ES-I3 (cell line): ENCODE data around the gene TM4SF20.

Source experiments
- H3K36me3 ChIP-seq: 2 replicates; pipeline ENCODE4 v1.6.1; 2013; ENCODE audit warnings: mild to moderate bottlenecking, low read length, control low read depth, moderate library complexity; ENCODE audit not compliant: insufficient read depth
- H3K4me1 ChIP-seq: 2 replicates; pipeline ENCODE4 v1.6.1; 2013; ENCODE audit warnings: mild to moderate bottlenecking, control low read depth, low read length; ENCODE audit not compliant: insufficient read depth
- H3K9ac ChIP-seq: 2 replicates; pipeline ENCODE4 v1.6.1; 2013; ENCODE audit warnings: low read depth, mild to moderate bottlenecking, low read length, moderate library complexity
- H3K9me3 ChIP-seq: 2 replicates; pipeline ENCODE4 v1.6.1; 2013; ENCODE audit warnings: mild to moderate bottlenecking, low read length, moderate library complexity; ENCODE audit not compliant: control insufficient read depth, insufficient read depth

The TM4SF20 gene

GRCh38 chr2:227406177-227407031 is 27.3 kb upstream of the TM4SF20 start:
- Histone ChIP-seq H3K9me3 (no peaks in the 10 kb centered on the region), H3K36me3 (no peaks in the 10 kb centered on the region), H3K4me1 (peaks cover 6% of the 10 kb centered on the region; the same call in 1 of the 2 replicates), H3K9ac (no peak overlapping the region)

DNA sequence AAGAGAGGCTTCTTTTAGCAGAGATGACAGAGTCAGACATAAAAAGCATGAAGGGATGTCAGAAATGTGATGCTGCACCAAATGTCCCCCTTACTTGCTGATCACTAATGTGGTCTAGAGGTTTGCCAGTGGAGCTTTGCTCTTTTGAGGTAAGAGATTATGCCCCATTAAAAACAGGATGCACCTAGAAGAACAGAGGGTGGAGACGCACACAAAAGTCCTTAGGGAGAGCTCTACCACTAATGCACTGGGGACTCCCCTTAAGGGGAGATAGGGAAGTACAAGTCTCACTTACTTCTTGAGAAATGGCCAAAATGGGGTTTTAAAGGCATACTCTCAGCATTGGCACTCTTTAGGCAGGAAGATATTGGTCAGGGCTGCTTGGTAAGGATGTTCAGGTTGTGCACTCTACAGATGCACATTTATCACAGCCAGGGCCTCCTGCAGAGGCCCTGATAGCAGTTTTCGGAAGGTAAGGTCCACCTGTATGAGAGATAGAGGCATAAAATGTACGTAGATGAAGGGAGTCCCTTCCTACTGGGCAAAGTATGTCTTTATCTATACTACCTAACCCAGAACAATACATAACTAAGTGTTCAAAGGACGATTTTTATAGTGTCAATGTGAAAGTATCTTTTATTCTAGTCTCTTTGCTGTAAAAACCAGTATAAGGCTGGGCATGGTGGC is 25.6 kb upstream of the TM4SF20 start:
- H3K36me3 ChIP-seq = no peaks in the 10 kb centered on the region
- no peak overlapping the region for H3K9ac ChIP-seq
- no peaks in the 10 kb centered on the region for H3K9me3 ChIP-seq
- H3K4me1 ChIP-seq = peaks cover 6% of the 10 kb centered on the region; the same call in 1 of the 2 replicates

DNA sequence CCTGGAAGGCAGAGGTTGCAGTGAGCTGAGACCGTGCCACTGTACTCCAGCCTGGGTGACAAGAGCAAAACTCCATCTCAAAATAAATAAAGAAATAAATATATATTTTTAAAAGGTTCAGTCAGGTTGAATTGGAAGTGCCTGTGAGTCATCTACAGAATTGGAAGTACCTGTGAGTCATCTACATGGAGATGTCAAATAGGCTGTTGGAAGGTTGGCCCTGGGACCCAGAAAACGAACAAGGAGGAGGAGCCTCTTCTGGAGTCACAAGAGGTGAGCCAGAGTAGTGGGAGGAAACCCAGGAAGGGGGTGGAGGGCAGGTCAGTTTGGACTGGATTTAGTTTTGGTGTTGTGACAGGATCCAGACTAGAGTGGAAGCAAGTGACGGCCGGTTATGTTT is 23.9 kb upstream of the TM4SF20 start:
- Histone ChIP-seq H3K36me3 (no peaks in the 10 kb centered on the region), H3K4me1 (peaks cover 6% of the 10 kb centered on the region; the same call in 1 of the 2 replicates), H3K9ac (no peak overlapping the region), H3K9me3 (no peaks in the 10 kb centered on the region)

- Histone ChIP-seq H3K9me3 (no peaks in the 10 kb centered on the region), H3K9ac (no peak overlapping the region), H3K4me1 (peaks cover 6% of the 10 kb centered on the region; the same call in 1 of the 2 replicates), H3K36me3 (no peaks in the 10 kb centered on the region)
Observed at GRCh38 chr2:227402321-227402720, 23.2 kb upstream of the TM4SF20 start.

DNA sequence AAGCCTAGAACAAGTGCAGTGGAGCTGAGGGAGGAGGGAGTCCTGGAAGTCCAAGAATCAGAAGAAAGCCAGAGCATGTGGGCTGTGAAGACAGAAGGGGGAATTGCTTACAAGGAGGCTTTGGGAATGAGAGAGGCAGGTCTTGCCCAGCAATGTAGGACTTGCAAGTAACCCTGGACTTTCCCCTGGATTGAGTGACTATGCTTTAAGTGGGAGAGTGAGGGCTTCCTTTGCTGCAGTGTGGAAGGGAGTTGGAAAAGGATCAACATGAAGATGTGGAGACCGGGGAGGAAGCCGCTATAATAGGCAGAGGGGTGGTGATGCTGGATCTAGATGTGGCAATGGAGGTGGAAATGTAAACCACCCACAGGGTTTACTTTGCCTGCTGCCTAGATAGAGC is 22.4 kb upstream of the TM4SF20 start:
- no peak overlapping the region for H3K9ac ChIP-seq
- H3K4me1 ChIP-seq = peaks cover 3% of the 10 kb centered on the region; the same call in 1 of the 2 replicates
- no peaks in the 10 kb centered on the region for H3K36me3 ChIP-seq
- H3K9me3 ChIP-seq = no peaks in the 10 kb centered on the region

DNA sequence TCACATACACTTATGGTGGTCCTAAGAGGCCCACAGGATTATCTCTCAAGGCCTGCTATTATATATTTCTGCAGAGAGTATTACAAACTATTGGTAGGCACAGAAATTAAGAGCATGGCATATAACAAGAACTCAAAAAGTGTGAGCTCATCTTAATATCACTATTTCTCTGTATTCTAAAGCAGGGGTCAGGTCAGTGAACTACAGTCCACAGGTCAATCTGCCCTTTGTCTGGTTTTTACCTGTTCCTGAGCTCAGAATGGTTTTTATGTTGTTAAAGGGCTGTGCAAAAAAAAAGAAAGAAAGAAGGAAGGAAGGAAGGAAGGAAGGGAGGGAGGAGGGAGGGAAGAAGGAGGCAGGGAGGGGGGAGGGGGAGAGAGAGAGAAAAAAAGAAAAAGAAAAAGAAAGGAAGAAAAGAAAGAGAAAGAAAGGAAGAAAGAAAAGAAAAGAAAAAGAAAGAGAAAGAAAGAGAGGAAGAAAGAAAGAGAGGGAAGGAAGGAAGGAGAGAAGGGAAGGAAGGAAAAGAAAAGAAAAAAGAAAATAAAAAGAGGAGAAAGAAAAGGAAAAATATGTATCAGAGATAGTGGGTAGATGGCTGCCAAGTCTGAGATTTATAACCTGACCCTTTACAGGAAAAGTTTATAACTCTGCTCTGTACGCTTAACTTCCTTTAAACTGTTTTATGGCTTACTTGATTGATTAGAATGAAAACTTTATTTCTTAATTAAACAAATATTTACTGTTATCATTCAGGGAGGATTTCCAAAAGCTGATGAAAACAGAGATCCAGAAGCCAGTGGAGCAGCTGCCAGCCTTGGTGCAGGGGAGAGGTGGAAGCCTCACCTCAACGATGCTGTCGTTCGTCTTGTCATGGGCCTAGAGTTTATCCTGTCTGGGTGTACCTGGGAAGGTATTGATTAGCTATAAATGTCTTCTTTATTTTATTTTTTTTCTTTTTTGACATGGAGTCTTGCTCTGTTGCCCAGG is 19.9 kb upstream of the TM4SF20 start:
- no peaks in the 10 kb centered on the region for H3K9me3 ChIP-seq
- no peak overlapping the region for H3K9ac ChIP-seq
- H3K36me3 ChIP-seq = no peaks in the 10 kb centered on the region
- H3K4me1 ChIP-seq = peaks cover under 1% of the 10 kb centered on the region; the same call in 1 of the 2 replicates

DNA sequence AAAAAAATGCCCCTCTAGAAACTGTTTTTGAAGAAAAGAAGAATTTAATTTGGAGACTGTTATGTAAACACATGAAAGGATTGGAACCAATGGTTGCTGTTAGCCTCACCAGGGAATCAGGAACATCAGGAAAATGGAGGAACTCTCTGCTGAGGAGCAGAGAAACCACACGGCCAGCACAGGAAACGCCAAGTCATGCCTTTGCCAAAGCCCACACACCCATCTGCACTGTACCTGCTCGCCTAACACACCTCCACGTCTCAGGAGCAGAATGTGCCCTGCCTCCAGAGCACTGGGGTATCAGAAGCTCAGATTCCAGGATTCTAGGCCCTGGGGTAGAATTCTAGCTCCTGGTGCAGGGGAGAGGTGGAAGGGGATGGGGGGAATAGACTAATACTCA is 18.5 kb upstream of the TM4SF20 start:
- peaks cover 5% of the 10 kb centered on the region; the same call in 1 of the 2 replicates for H3K4me1 ChIP-seq
- H3K36me3 ChIP-seq = no peaks in the 10 kb centered on the region
- no peaks in the 10 kb centered on the region for H3K9me3 ChIP-seq
- H3K9ac ChIP-seq = no peak overlapping the region

- Histone ChIP-seq H3K36me3 (no peaks in the 10 kb centered on the region), H3K9me3 (no peaks in the 10 kb centered on the region), H3K4me1 (peaks cover 5% of the 10 kb centered on the region; the same call in 1 of the 2 replicates), H3K9ac (no peak overlapping the region)
Observed at GRCh38 chr2:227395556-227395955, 16.4 kb upstream of the TM4SF20 start.

- peaks cover 5% of the 10 kb centered on the region; the same call in 1 of the 2 replicates for H3K4me1 ChIP-seq
- H3K9me3 ChIP-seq = no peaks in the 10 kb centered on the region
- H3K36me3 ChIP-seq = no peaks in the 10 kb centered on the region
- no peak overlapping the region for H3K9ac ChIP-seq
Observed at GRCh38 chr2:227394401-227394800, 15.3 kb upstream of the TM4SF20 start.

GRCh38 chr2:227390468-227391256 is 11.6 kb upstream of the TM4SF20 start:
- Histone ChIP-seq H3K4me1 (peaks cover 5% of the 10 kb centered on the region; the same call in 1 of the 2 replicates), H3K9me3 (no peaks in the 10 kb centered on the region), H3K36me3 (no peaks in the 10 kb centered on the region), H3K9ac (no peak overlapping the region)

DNA sequence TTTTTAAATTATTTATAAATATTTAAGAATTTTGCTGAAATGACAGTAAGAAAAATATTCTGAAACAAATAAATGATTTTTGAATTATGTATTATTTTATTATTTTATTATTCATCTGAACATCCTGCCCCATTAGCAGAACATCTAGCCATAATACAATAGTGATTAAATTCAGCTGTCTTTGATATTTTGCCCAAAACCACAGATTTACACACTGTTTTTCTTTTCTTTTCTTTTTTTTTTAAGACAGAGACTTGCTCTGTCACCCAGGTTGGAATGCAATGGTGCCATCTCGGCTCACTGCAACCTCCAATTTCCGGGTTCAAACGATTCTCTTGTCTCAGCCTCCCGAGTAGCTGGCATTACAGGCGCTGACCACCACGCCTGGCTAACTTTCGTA is 10.6 kb upstream of the TM4SF20 start:
- peaks cover 5% of the 10 kb centered on the region; the same call in 1 of the 2 replicates for H3K4me1 ChIP-seq
- H3K36me3 ChIP-seq = no peaks in the 10 kb centered on the region
- H3K9ac ChIP-seq = no peak overlapping the region
- H3K9me3 ChIP-seq = no peaks in the 10 kb centered on the region

GRCh38 chr2:227389231-227389630 is 10.1 kb upstream of the TM4SF20 start:
- Histone ChIP-seq H3K9me3 (no peaks in the 10 kb centered on the region), H3K4me1 (peaks cover 5% of the 10 kb centered on the region; the same call in 1 of the 2 replicates), H3K36me3 (no peaks in the 10 kb centered on the region), H3K9ac (no peak overlapping the region)

GRCh38 chr2:227388537-227389011 is 9.5 kb upstream of the TM4SF20 start:
- H3K36me3 ChIP-seq = no peaks in the 10 kb centered on the region
- H3K9ac ChIP-seq = no peak overlapping the region
- peaks cover 1% of the 10 kb centered on the region; the same call in 1 of the 2 replicates for H3K4me1 ChIP-seq
- no peaks in the 10 kb centered on the region for H3K9me3 ChIP-seq
